Stimulated activated CD8-positive, alpha-beta memory T cell treated with anti-CD3 and anti-CD28 coated beads, Interleukin-15, amount 100 ng/mL, for 1 hour (primary cell): Measurements from ENCODE around the gene HOXD8.

Source experiments
- DNase-seq: peaks from one replicate; pipeline ENCODE4 v3.0.0-alpha.2; 2020; ENCODE audit warnings: low read depth

Gene HOXD8

GRCh38 chr2:176128982-176129796 is at the start of gene HOXD8:
HOXD8 (plus strand) TSS chr2:176129705; CDS start chr2:176130367, 662 bp downstream.
- no peak for DNase-seq

GRCh38 chr2:176079831-176080539 is 49.5 kb upstream of the HOXD8 start:
- no peak for DNase-seq

- no peak for DNase-seq
Observed at GRCh38 chr2:176080540-176081375, 48.7 kb upstream of the HOXD8 start.

- no peak for DNase-seq
Observed at GRCh38 chr2:176081376-176081836, 48.1 kb upstream of the HOXD8 start.

- no peak for DNase-seq
Observed at GRCh38 chr2:176081837-176082524, 47.5 kb upstream of the HOXD8 start.

- no peak for DNase-seq
Observed at GRCh38 chr2:176082525-176082823, 47.0 kb upstream of the HOXD8 start.

- DNase-seq: no peak
Observed at GRCh38 chr2:176082824-176083751, 46.4 kb upstream of the HOXD8 start.

- DNase-seq: no peak
Observed at GRCh38 chr2:176083796-176084261, 45.7 kb upstream of the HOXD8 start, which contains the start of gene EVX2. EVX2 (minus strand) TSS chr2:176083962; CDS start chr2:176083776, 186 bp downstream.

GRCh38 chr2:176084611-176085119 is 44.8 kb upstream of the HOXD8 start:
- DNase-seq: no peak

GRCh38 chr2:176085120-176085788 is 44.3 kb upstream of the HOXD8 start:
- DNase-seq: no peak

- DNase-seq: no peak
Observed at GRCh38 chr2:176085861-176086771, 43.4 kb upstream of the HOXD8 start.

GRCh38 chr2:176087330-176088047 is 42.0 kb upstream of the HOXD8 start:
- DNase-seq: no peak

GRCh38 chr2:176088048-176088936 is 41.2 kb upstream of the HOXD8 start:
- no peak for DNase-seq

GRCh38 chr2:176088937-176089842 is 40.3 kb upstream of the HOXD8 start:
- no peak for DNase-seq

- DNase-seq: no peak
Observed at GRCh38 chr2:176089843-176090395, 39.6 kb upstream of the HOXD8 start.

GRCh38 chr2:176090862-176091261 is 38.6 kb upstream of the HOXD8 start:
- no peak for DNase-seq
